ENCODE measurements around the gene HAL. TPM values are rescaled to one million over a fixed set of nuclear protein-coding genes. Genes with fewer than 3 reads are reported as not detected.
A peak's percentile ranks its signal among the peaks of the same experiment; 100 is the strongest.

The HAL gene
- total and polyA plus RNA-seq, 12 donors, result 0.07 to 0.93 (median 0.30) TPM; not detected in 4

- 84 to 86% methylated on average over 3 of the region's 3 CpGs for WGBS, 2 donors
- peaks cover 0 to 98% (median 40%) of the 10 kb centered on the region in 9 donors for H3K36me3 ChIP-seq
- peak in 2 of 8 donors; percentile 47 to 52 for ATAC-seq
- H3K4me3 ChIP-seq, result no peak overlapping the region
- no peak for DNase-seq
- peak overlapping the region in 1 of 10 donors; percentile 46 for H3K27ac ChIP-seq
- peaks cover 0 to 15% (median 0%) of the 10 kb centered on the region in 9 donors for H3K4me1 ChIP-seq
- H3K27me3 ChIP-seq, result no peaks in the 10 kb centered on the region
- TF ChIP-seq, protein P1, sequence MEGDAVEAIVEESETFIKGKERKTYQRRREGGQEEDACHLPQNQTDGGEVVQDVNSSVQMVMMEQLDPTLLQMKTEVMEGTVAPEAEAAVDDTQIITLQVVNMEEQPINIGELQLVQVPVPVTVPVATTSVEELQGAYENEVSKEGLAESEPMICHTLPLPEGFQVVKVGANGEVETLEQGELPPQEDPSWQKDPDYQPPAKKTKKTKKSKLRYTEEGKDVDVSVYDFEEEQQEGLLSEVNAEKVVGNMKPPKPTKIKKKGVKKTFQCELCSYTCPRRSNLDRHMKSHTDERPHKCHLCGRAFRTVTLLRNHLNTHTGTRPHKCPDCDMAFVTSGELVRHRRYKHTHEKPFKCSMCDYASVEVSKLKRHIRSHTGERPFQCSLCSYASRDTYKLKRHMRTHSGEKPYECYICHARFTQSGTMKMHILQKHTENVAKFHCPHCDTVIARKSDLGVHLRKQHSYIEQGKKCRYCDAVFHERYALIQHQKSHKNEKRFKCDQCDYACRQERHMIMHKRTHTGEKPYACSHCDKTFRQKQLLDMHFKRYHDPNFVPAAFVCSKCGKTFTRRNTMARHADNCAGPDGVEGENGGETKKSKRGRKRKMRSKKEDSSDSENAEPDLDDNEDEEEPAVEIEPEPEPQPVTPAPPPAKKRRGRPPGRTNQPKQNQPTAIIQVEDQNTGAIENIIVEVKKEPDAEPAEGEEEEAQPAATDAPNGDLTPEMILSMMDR (IDR thresholded peaks at IDR 0.05), result no peak
- H3K9me3 ChIP-seq, result no peaks in the 10 kb centered on the region
- intact Hi-C loops (cut with DNase I), result no loop called here
Observed at GRCh38 chr12:96020314-96021003, 24.3 kb upstream of the HAL start.

DNA sequence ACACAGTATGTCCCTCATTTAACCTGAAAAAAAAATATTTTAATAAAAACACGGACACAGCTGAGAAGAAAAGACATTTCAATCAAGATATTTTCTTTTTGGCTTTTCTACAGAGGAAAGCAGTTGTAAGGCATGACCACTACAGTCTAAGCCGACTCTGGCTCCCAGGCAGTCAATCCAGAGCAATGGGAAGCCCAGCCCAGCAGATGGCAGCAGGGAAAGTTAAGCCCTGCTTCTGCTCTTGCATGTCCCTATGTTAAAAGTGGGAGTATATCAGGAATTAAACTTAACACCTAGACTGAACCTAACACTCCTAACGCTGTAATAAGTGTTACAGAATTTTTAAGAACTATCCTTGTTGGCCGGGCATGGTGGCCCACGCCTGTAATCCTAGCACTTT, 19.5 kb upstream of the HAL start:
- H3K4me3 ChIP-seq, result no peak overlapping the region
- H3K4me1 ChIP-seq, result peaks cover 0 to 10% (median 4%) of the 10 kb centered on the region in 9 donors
- 75 to 78% methylated on average over 5 of the region's 5 CpGs for WGBS, 2 donors
- peaks cover 0 to 99% (median 64%) of the 10 kb centered on the region in 9 donors for H3K36me3 ChIP-seq
- intact Hi-C loops (cut with DNase I), result no loop called here
- H3K9me3 ChIP-seq, result no peaks in the 10 kb centered on the region
- peak in 1 of 2 donors; percentile 22 for DNase-seq
- H3K27me3 ChIP-seq, result no peaks in the 10 kb centered on the region
- H3K27ac ChIP-seq, result no peak overlapping the region
- TF ChIP-seq, protein P1 (IDR thresholded peaks at IDR 0.05), result peak in 8 of 9 donors; percentile 14 to 64 (median 50)
- ATAC-seq, result peak in 6 of 8 donors; percentile 48 to 76 (median 66)

- intact Hi-C loops (cut with DNase I), result no loop called here
- TF ChIP-seq, protein P1 (IDR thresholded peaks at IDR 0.05), result no peak
- Histone ChIP-seq H3K4me1 (peaks cover 0 to 10% (median 3%) of the 10 kb centered on the region in 9 donors), H3K9me3 (no peaks in the 10 kb centered on the region), H3K27me3 (no peaks in the 10 kb centered on the region), H3K36me3 (peaks cover 0 to 99% (median 62%) of the 10 kb centered on the region in 9 donors), H3K27ac (no peak overlapping the region), H3K4me3 (no peak overlapping the region)
- WGBS, 2 donors, result 87% methylated on average over 3 of the region's 3 CpGs
- DNase-seq (no peak), ATAC-seq (peak in 2 of 8 donors; percentile 42 to 44)
Observed at GRCh38 chr12:96014943-96015599, 18.9 kb upstream of the HAL start.

- no peak overlapping the region for H3K4me3 ChIP-seq
- TF ChIP-seq, protein P1 (IDR thresholded peaks at IDR 0.05), result no peak
- 65 to 74% methylated on average over 1 of the region's 1 CpG for WGBS, 2 donors
- H3K36me3 ChIP-seq, result peaks cover 0 to 100% (median 53%) of the 10 kb centered on the region in 9 donors
- H3K27ac ChIP-seq, result no peak overlapping the region
- intact Hi-C loops (cut with DNase I), result no loop called here
- H3K27me3 ChIP-seq, result no peaks in the 10 kb centered on the region
- no peak for ATAC-seq
- no peak for DNase-seq
- no peaks in the 10 kb centered on the region for H3K4me1 ChIP-seq
- no peaks in the 10 kb centered on the region for H3K9me3 ChIP-seq
Observed at GRCh38 chr12:96007729-96008128, 11.6 kb upstream of the HAL start.
